GM23248 (cell line): ENCODE results near the gene EFHB.

Source experiments
- EZH2 ChIP-seq: fragments of 200-600 bp; sonication (generic); IDR thresholded peaks from 2 replicates; pipeline ENCODE4 v1.6.1; 2018; ENCODE audit warnings: antibody characterized with exemption, mild to moderate bottlenecking; ENCODE audit not compliant: insufficient read depth, poor library complexity, severe bottlenecking
- EZH2phosphoT487 ChIP-seq: fragments of 200-600 bp; sonication (generic); IDR thresholded peaks from 2 replicates; pipeline ENCODE4 v1.6.1; 2018; ENCODE audit warnings: antibody characterized with exemption, moderate library complexity, mild to moderate bottlenecking, low read depth; ENCODE audit not compliant: insufficient read depth

- TF ChIP-seq EZH2phosphoT487: no peak
- TF ChIP-seq EZH2: no peak
Measured at GRCh38 chr3:19899264-19899663, 34.8 kb downstream of the EFHB start.
